GM23338 (cell line): ENCODE data around the gene CDK17. TPM values are rescaled to one million over a fixed set of nuclear protein-coding genes. Genes with fewer than 3 reads are reported as not detected.

Source experiments
- ATAC-seq: fragments of 200-7000 bp; cut with Tn5 transposase; 3 replicates; pipeline ENCODE4 v1.9.1; 2020
- DNase-seq: peaks from one replicate; pipeline ENCODE4 v3.0.0-alpha.2; 2015; ENCODE audit warnings: low spot score
- H2AFZ ChIP-seq: fragments of 200-600 bp; sonication (generic); 2 replicates; pipeline ENCODE4 v1.8.0; 2016; ENCODE audit warnings: antibody characterized with exemption, mild to moderate bottlenecking, moderate library complexity
- H3F3A ChIP-seq: fragments of 200-600 bp; sonication (generic); replicated peaks from 2 replicates; pipeline ENCODE4 v1.8.0; 2017; ENCODE audit warnings: antibody characterized with exemption, mixed run types, low read depth
- H3K27ac ChIP-seq: fragments of 200-600 bp; sonication (generic); 2 replicates; pipeline ENCODE4 v1.6.1; 2016; ENCODE audit warnings: low read depth
- H3K27me3 ChIP-seq: fragments of 200-600 bp; sonication (generic); 2 replicates; pipeline ENCODE4 v1.8.0; 2016; ENCODE audit warnings: mild to moderate bottlenecking, mixed run types, moderate library complexity; ENCODE audit not compliant: insufficient read depth
- H3K36me3 ChIP-seq: fragments of 200-600 bp; sonication (generic); 2 replicates; pipeline ENCODE4 v1.8.0; 2016; ENCODE audit warnings: mild to moderate bottlenecking; ENCODE audit not compliant: insufficient read depth
- H3K4me1 ChIP-seq: fragments of 200-600 bp; sonication (generic); 2 replicates; pipeline ENCODE4 v1.8.0; 2016; ENCODE audit warnings: mild to moderate bottlenecking, moderate library complexity; ENCODE audit not compliant: insufficient read depth
- H3K4me2 ChIP-seq: fragments of 200-600 bp; sonication (generic); 2 replicates; pipeline ENCODE4 v1.7.1; 2017; ENCODE audit warnings: mixed run types
- H3K4me3 ChIP-seq: fragments of 200-600 bp; sonication (generic); 2 replicates; pipeline ENCODE4 v1.6.1; 2016; ENCODE audit warnings: mixed run types
- H3K79me2 ChIP-seq: fragments of 200-600 bp; sonication (generic); replicated peaks from 2 replicates; pipeline ENCODE4 v1.8.0; 2017; ENCODE audit warnings: mild to moderate bottlenecking; ENCODE audit not compliant: insufficient read depth
- H3K9me2 ChIP-seq: fragments of 200-600 bp; sonication (generic); 2 replicates; pipeline ENCODE4 v1.8.0; 2017; ENCODE audit not compliant: insufficient read depth
- H4K20me1 ChIP-seq: fragments of 200-600 bp; sonication (generic); replicated peaks from 2 replicates; pipeline ENCODE4 v1.8.0; 2017; ENCODE audit warnings: mild to moderate bottlenecking; ENCODE audit not compliant: insufficient read depth
- H3K27ac Mint-ChIP-seq: 2 replicates; pipeline ENCODE4 v1.8.0; 2020; ENCODE audit warnings: inconsistent platforms, mild to moderate bottlenecking, moderate library complexity, mixed read lengths
- H3K27me3 Mint-ChIP-seq: 3 replicates; pipeline ENCODE4 v1.8.0; 2022; ENCODE audit warnings: low read depth, mild to moderate bottlenecking, moderate library complexity, mixed read lengths, inconsistent platforms; ENCODE audit not compliant: insufficient read depth, poor library complexity
- H3K36me3 Mint-ChIP-seq: 3 replicates; pipeline ENCODE4 v1.8.0; 2021; ENCODE audit warnings: low read depth, mild to moderate bottlenecking, inconsistent platforms, moderate library complexity, mixed read lengths
- H3K4me1 Mint-ChIP-seq: 3 replicates; pipeline ENCODE4 v1.8.0; 2020; ENCODE audit warnings: mild to moderate bottlenecking, inconsistent platforms, mixed read lengths
- H3K4me3 Mint-ChIP-seq: 3 replicates; pipeline ENCODE4 v1.8.0; 2021; ENCODE audit warnings: moderate library complexity, mild to moderate bottlenecking, inconsistent platforms, mixed read lengths
- H3K9me3 Mint-ChIP-seq: 3 replicates; pipeline ENCODE4 v1.8.0; 2020; ENCODE audit warnings: moderate library complexity, mild to moderate bottlenecking, inconsistent platforms, mixed read lengths
- CREB1 ChIP-seq: fragments of 250-450 bp; sonication (Bioruptor Pico); IDR thresholded peaks from 2 replicates; pipeline ENCODE4 v1.5.0; 2020; ENCODE audit warnings: low read depth, mild to moderate bottlenecking, moderate library complexity
- EZH2 ChIP-seq: fragments of 200-600 bp; sonication (generic); IDR thresholded peaks from one replicate; pipeline ENCODE4 v1.8.0; 2017; ENCODE audit warnings: antibody characterized with exemption, mild to moderate bottlenecking, low read depth; ENCODE audit not compliant: unreplicated experiment
- EZH2phosphoT487 ChIP-seq: fragments of 200-600 bp; sonication (generic); IDR thresholded peaks from one replicate; pipeline ENCODE4 v1.8.1; 2018; ENCODE audit warnings: antibody characterized with exemption; ENCODE audit not compliant: unreplicated experiment
- NANOG ChIP-seq: IDR thresholded peaks from 2 replicates; pipeline ENCODE4 v1.6.1; 2016; ENCODE audit warnings: antibody characterized with exemption, borderline replicate concordance
- POLR2AphosphoS5 ChIP-seq: IDR thresholded peaks from 2 replicates; pipeline ENCODE4 v1.6.1; 2016; ENCODE audit warnings: antibody characterized with exemption, low read depth
- ZNF114 ChIP-seq: fragments of 250-450 bp; sonication (Bioruptor Pico); IDR thresholded peaks from 2 replicates; pipeline ENCODE4 v1.5.0; 2020; ENCODE audit warnings: mild to moderate bottlenecking, moderate library complexity
- ZNF331 ChIP-seq: fragments of 250-450 bp; sonication (Bioruptor Pico); IDR thresholded peaks from 2 replicates; pipeline ENCODE4 v1.5.0; 2020; ENCODE audit warnings: low read depth, mild to moderate bottlenecking, moderate library complexity
- polyA plus RNA-seq: library from polyadenylated mRNA; unstranded; fragments of >200 nt; fragmentation: Nextera tagmentation; extraction: Ambion mirVana; gene quantifications from 2 replicates; pipeline ENCODE4 v1.2.1, GENCODE V29; 2016
- total RNA-seq: library from RNA; depleted of rRNA; stranded (reverse); fragments of >200 nt; shearing (Covaris generic); gene quantifications from 2 replicates; pipeline ENCODE4 v1.2.3, GENCODE V29; 2014
- TF ChIP-seq, protein P1 (sequence below): IDR thresholded peaks from 2 replicates; pipeline ENCODE4 v1.6.1; 2016; ENCODE audit warnings: antibody characterized with exemption
- TF ChIP-seq, protein P2 (sequence below): IDR thresholded peaks from one replicate; pipeline ENCODE4 v1.6.1; 2018; ENCODE audit warnings: antibody characterized with exemption; ENCODE audit not compliant: unreplicated experiment
- TF ChIP-seq, protein P3 (sequence below), 2 experiments: fragments of 200-600 bp in 1 of 2; sonication (generic) in 1 of 2; conservative IDR thresholded peaks; 2 replicates each; pipeline versions ENCODE4 v1.5.1 to v1.6.1; 2016 to 2017; ENCODE audit warnings: antibody characterized with exemption in 2 of 2, low read depth in 2 of 2, mild to moderate bottlenecking in 2 of 2, moderate library complexity in 1 of 2
- TF ChIP-seq, protein P4 (sequence below): fragments of 250-450 bp; sonication (Bioruptor Pico); IDR thresholded peaks from 2 replicates; pipeline ENCODE4 v1.5.0; 2020; ENCODE audit warnings: mild to moderate bottlenecking, moderate library complexity

Gene CDK17
- total and polyA plus RNA-seq, 2 experiments from 2014 or later = 7.6 to 34.2 TPM

DNA sequence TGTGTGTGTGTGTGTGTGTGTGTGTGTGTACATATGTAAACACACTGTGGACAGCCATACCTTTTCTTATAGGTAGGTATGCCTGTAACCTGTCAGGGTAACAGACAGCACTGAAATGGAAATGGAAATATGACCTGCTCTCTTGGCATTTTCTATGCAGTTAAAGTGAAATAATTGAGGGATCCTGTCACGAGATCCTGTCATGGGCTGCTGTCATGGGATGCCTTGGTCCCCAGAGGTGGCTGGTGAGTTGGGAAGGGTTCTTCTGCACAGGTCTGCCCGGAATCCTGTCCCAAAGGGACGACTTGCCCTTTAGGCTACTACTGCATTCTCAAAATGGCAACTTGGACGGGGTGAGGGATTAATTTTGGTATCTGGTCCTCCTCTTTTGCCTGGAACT is 158.8 kb downstream of the CDK17 start (continued):
- TF ChIP-seq, protein P1, sequence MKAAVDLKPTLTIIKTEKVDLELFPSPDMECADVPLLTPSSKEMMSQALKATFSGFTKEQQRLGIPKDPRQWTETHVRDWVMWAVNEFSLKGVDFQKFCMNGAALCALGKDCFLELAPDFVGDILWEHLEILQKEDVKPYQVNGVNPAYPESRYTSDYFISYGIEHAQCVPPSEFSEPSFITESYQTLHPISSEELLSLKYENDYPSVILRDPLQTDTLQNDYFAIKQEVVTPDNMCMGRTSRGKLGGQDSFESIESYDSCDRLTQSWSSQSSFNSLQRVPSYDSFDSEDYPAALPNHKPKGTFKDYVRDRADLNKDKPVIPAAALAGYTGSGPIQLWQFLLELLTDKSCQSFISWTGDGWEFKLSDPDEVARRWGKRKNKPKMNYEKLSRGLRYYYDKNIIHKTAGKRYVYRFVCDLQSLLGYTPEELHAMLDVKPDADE = no peak
- TF ChIP-seq NANOG (no peak), ZNF331 (CRISPR knock-in tag) (no peak), ZNF114 (CRISPR knock-in tag) (no peak), EZH2phosphoT487 (no peak), POLR2AphosphoS5 (no peak)
- TF ChIP-seq, protein P2, sequence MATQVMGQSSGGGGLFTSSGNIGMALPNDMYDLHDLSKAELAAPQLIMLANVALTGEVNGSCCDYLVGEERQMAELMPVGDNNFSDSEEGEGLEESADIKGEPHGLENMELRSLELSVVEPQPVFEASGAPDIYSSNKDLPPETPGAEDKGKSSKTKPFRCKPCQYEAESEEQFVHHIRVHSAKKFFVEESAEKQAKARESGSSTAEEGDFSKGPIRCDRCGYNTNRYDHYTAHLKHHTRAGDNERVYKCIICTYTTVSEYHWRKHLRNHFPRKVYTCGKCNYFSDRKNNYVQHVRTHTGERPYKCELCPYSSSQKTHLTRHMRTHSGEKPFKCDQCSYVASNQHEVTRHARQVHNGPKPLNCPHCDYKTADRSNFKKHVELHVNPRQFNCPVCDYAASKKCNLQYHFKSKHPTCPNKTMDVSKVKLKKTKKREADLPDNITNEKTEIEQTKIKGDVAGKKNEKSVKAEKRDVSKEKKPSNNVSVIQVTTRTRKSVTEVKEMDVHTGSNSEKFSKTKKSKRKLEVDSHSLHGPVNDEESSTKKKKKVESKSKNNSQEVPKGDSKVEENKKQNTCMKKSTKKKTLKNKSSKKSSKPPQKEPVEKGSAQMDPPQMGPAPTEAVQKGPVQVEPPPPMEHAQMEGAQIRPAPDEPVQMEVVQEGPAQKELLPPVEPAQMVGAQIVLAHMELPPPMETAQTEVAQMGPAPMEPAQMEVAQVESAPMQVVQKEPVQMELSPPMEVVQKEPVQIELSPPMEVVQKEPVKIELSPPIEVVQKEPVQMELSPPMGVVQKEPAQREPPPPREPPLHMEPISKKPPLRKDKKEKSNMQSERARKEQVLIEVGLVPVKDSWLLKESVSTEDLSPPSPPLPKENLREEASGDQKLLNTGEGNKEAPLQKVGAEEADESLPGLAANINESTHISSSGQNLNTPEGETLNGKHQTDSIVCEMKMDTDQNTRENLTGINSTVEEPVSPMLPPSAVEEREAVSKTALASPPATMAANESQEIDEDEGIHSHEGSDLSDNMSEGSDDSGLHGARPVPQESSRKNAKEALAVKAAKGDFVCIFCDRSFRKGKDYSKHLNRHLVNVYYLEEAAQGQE = no peak
- TF ChIP-seq, protein P3, sequence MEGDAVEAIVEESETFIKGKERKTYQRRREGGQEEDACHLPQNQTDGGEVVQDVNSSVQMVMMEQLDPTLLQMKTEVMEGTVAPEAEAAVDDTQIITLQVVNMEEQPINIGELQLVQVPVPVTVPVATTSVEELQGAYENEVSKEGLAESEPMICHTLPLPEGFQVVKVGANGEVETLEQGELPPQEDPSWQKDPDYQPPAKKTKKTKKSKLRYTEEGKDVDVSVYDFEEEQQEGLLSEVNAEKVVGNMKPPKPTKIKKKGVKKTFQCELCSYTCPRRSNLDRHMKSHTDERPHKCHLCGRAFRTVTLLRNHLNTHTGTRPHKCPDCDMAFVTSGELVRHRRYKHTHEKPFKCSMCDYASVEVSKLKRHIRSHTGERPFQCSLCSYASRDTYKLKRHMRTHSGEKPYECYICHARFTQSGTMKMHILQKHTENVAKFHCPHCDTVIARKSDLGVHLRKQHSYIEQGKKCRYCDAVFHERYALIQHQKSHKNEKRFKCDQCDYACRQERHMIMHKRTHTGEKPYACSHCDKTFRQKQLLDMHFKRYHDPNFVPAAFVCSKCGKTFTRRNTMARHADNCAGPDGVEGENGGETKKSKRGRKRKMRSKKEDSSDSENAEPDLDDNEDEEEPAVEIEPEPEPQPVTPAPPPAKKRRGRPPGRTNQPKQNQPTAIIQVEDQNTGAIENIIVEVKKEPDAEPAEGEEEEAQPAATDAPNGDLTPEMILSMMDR (conservative IDR thresholded peaks at IDR 0.05; ENCODE audit: low read depth in 2 of 2) = no peak

DNA sequence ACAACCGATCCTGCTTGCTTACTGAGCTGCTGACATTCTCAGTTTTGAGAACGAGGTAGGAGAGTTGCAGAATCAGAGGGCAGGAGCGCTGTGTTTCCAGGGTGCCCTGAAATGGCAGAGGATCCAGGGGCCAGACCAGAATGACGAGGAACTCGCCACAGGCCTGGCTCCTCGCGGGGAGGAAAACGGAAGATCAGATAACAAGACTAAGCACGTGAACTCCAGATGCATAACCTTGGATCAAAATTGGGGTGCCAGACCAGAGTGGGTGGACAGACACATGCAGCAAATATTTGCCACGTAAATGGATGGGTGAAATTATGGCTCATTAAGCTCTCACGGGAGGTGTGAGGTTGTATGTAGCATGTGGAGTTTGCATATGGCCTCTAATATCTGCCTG is 159.6 kb downstream of the CDK17 start:
- H3K27me3 Mint-ChIP-seq = peaks cover 8% of the 10 kb centered on the region
- Histone ChIP-seq H3K36me3 (no peaks in the 10 kb centered on the region), H2AFZ (no peak overlapping the region), H4K20me1 (peaks cover 4% of the 10 kb centered on the region; the same call in 1 of the 2 replicates), H3K4me1 (no peaks in the 10 kb centered on the region), H3K4me3 (no peak overlapping the region), H3K27me3 (no peaks in the 10 kb centered on the region), H3F3A (no peaks in the 10 kb centered on the region), H3K27ac (no peak overlapping the region), H3K4me2 (no peak overlapping the region), H3K9me2 (no peaks in the 10 kb centered on the region), H3K79me2 (no peaks in the 10 kb centered on the region)
- H3K4me1 Mint-ChIP-seq = peaks cover 4% of the 10 kb centered on the region
- no peaks in the 10 kb centered on the region for H3K36me3 Mint-ChIP-seq
- DNase-seq (no peak), ATAC-seq (no peak)
- TF ChIP-seq POLR2AphosphoS5 = no peak
- TF ChIP-seq, protein P4, sequence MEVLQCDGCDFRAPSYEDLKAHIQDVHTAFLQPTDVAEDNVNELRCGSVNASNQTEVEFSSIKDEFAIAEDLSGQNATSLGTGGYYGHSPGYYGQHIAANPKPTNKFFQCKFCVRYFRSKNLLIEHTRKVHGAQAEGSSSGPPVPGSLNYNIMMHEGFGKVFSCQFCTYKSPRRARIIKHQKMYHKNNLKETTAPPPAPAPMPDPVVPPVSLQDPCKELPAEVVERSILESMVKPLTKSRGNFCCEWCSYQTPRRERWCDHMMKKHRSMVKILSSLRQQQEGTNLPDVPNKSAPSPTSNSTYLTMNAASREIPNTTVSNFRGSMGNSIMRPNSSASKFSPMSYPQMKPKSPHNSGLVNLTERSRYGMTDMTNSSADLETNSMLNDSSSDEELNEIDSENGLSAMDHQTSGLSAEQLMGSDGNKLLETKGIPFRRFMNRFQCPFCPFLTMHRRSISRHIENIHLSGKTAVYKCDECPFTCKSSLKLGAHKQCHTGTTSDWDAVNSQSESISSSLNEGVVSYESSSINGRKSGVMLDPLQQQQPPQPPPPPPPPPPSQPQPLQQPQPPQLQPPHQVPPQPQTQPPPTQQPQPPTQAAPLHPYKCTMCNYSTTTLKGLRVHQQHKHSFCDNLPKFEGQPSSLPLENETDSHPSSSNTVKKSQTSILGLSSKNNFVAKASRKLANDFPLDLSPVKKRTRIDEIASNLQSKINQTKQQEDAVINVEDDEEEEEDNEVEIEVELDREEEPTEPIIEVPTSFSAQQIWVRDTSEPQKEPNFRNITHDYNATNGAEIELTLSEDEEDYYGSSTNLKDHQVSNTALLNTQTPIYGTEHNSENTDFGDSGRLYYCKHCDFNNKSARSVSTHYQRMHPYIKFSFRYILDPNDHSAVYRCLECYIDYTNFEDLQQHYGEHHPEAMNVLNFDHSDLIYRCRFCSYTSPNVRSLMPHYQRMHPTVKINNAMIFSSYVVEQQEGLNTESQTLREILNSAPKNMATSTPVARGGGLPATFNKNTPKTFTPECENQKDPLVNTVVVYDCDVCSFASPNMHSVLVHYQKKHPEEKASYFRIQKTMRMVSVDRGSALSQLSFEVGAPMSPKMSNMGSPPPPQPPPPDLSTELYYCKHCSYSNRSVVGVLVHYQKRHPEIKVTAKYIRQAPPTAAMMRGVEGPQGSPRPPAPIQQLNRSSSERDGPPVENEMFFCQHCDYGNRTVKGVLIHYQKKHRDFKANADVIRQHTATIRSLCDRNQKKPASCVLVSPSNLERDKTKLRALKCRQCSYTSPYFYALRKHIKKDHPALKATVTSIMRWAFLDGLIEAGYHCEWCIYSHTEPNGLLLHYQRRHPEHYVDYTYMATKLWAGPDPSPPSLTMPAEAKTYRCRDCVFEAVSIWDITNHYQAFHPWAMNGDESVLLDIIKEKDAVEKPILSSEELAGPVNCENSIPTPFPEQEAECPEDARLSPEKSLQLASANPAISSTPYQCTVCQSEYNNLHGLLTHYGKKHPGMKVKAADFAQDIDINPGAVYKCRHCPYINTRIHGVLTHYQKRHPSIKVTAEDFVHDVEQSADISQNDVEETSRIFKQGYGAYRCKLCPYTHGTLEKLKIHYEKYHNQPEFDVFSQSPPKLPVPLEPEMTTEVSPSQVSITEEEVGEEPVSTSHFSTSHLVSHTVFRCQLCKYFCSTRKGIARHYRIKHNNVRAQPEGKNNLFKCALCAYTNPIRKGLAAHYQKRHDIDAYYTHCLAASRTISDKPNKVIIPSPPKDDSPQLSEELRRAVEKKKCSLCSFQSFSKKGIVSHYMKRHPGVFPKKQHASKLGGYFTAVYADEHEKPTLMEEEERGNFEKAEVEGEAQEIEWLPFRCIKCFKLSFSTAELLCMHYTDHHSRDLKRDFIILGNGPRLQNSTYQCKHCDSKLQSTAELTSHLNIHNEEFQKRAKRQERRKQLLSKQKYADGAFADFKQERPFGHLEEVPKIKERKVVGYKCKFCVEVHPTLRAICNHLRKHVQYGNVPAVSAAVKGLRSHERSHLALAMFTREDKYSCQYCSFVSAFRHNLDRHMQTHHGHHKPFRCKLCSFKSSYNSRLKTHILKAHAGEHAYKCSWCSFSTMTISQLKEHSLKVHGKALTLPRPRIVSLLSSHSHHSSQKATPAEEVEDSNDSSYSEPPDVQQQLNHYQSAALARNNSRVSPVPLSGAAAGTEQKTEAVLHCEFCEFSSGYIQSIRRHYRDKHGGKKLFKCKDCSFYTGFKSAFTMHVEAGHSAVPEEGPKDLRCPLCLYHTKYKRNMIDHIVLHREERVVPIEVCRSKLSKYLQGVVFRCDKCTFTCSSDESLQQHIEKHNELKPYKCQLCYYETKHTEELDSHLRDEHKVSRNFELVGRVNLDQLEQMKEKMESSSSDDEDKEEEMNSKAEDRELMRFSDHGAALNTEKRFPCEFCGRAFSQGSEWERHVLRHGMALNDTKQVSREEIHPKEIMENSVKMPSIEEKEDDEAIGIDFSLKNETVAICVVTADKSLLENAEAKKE (CRISPR knock-in tag) = no peak
- TF ChIP-seq EZH2 = no peak
- TF ChIP-seq CREB1 (CRISPR knock-in tag) = no peak
- H3K9me3 Mint-ChIP-seq = no peaks in the 10 kb centered on the region
- H3K27ac Mint-ChIP-seq = no peak overlapping the region
- no peak overlapping the region for H3K4me3 Mint-ChIP-seq
